ENCODE data around the gene ADAMTS2. TPM values are rescaled to one million over a fixed set of nuclear protein-coding genes. Genes with fewer than 3 reads are reported as not detected.

Gene ADAMTS2
- total RNA-seq, 1 donor from 2014 or later = 23.5 TPM

DNA sequence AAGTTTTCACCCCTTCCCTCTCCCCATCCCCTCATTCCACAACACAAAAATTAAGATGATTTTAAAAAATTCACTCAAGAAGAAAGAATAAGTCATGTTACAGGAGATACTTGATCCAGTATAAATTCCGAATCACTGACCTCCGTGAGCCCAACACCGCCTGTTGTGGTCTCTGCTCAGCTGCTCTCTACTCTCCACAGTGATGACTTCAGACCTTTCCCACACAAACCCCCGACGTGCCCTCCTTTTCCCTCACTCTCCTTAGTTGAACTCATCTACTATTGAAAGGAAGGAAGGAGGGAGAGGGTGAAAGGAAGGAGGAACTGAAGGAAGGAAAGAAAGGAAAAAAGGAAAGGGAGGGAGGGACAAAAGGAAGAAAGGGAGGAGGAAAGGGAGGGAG lies 230.0 kb downstream of the ADAMTS2 start:
- Mint-ChIP-seq H3K27ac (ENCODE audit: unreplicated experiment) (no peak overlapping the region), H3K4me1 (ENCODE audit: low read depth, unreplicated experiment) (no peaks in the 10 kb centered on the region), H3K9me3 (ENCODE audit: unreplicated experiment) (peaks cover 13% of the 10 kb centered on the region), H3K4me3 (ENCODE audit: unreplicated experiment) (no peak overlapping the region), H3K36me3 (ENCODE audit: unreplicated experiment) (peaks cover 31% of the 10 kb centered on the region), H3K27me3 (ENCODE audit: unreplicated experiment) (peaks cover 15% of the 10 kb centered on the region)
- TF ChIP-seq, protein P1, sequence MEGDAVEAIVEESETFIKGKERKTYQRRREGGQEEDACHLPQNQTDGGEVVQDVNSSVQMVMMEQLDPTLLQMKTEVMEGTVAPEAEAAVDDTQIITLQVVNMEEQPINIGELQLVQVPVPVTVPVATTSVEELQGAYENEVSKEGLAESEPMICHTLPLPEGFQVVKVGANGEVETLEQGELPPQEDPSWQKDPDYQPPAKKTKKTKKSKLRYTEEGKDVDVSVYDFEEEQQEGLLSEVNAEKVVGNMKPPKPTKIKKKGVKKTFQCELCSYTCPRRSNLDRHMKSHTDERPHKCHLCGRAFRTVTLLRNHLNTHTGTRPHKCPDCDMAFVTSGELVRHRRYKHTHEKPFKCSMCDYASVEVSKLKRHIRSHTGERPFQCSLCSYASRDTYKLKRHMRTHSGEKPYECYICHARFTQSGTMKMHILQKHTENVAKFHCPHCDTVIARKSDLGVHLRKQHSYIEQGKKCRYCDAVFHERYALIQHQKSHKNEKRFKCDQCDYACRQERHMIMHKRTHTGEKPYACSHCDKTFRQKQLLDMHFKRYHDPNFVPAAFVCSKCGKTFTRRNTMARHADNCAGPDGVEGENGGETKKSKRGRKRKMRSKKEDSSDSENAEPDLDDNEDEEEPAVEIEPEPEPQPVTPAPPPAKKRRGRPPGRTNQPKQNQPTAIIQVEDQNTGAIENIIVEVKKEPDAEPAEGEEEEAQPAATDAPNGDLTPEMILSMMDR (IDR thresholded peaks at IDR 0.05; ENCODE audit: partially characterized antibody, unreplicated experiment) = no peak
- DNase-seq = no peak

- TF ChIP-seq, protein P1 (IDR thresholded peaks at IDR 0.05; ENCODE audit: partially characterized antibody, unreplicated experiment) = no peak
- peaks cover 11% of the 10 kb centered on the region for H3K27me3 Mint-ChIP-seq (ENCODE audit: unreplicated experiment)
- H3K27ac Mint-ChIP-seq (ENCODE audit: unreplicated experiment) = no peak overlapping the region
- H3K4me1 Mint-ChIP-seq (ENCODE audit: low read depth, unreplicated experiment) = no peaks in the 10 kb centered on the region
- no peak overlapping the region for H3K4me3 Mint-ChIP-seq (ENCODE audit: unreplicated experiment)
- H3K9me3 Mint-ChIP-seq (ENCODE audit: unreplicated experiment) = peaks cover 11% of the 10 kb centered on the region
- H3K36me3 Mint-ChIP-seq (ENCODE audit: unreplicated experiment) = peaks cover 26% of the 10 kb centered on the region
- no peak for DNase-seq
These were observed 230.5 kb downstream of the ADAMTS2 start for GRCh38 chr5:179114756-179115155.

DNA sequence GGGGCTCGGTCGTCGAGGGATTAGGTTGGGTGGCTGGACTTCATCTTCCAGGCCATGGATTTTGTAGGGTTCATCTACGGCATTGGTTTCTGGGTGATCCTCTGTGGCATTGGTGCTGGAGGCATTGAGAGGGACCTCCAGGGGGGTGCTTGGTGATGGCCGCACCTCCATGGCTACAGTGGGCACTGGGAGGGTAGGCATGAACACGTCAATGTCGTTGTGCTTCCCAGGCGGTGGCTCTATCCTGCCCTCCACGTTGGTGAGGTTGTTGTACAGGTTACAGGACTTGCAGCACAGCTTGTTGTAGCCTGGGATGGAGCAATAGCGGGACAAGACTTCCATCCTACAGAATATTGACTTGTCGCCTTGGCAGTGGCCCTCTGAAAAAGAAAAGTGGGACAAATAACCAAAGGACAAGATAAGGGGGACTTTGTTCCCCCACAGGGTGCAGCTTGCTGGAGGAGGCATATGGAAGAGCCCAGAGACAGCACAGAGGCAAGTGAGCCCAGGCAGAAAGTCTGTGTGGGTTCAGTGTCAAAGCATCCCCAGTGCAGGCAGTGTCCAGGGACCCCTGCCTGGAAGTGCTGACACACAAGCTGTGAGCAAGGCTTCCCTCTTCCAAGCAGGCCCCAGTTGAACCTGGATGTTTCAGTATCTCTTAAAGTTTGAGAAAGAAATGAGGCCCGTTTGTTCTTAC lies 231.2 kb downstream of the ADAMTS2 start:
- H3K36me3 Mint-ChIP-seq (ENCODE audit: unreplicated experiment) = peaks cover 25% of the 10 kb centered on the region
- H3K27ac Mint-ChIP-seq (ENCODE audit: unreplicated experiment) = no peak overlapping the region
- no peaks in the 10 kb centered on the region for H3K4me1 Mint-ChIP-seq (ENCODE audit: low read depth, unreplicated experiment)
- TF ChIP-seq, protein P1 (IDR thresholded peaks at IDR 0.05; ENCODE audit: partially characterized antibody, unreplicated experiment) = no peak
- H3K9me3 Mint-ChIP-seq (ENCODE audit: unreplicated experiment) = peaks cover 14% of the 10 kb centered on the region
- no peak overlapping the region for H3K4me3 Mint-ChIP-seq (ENCODE audit: unreplicated experiment)
- no peak for DNase-seq
- peaks cover 11% of the 10 kb centered on the region for H3K27me3 Mint-ChIP-seq (ENCODE audit: unreplicated experiment)

- DNase-seq = no peak
- no peak overlapping the region for H3K4me3 Mint-ChIP-seq (ENCODE audit: unreplicated experiment)
- H3K27me3 Mint-ChIP-seq (ENCODE audit: unreplicated experiment) = peaks cover 11% of the 10 kb centered on the region
- TF ChIP-seq, protein P1 (IDR thresholded peaks at IDR 0.05; ENCODE audit: partially characterized antibody, unreplicated experiment) = no peak
- H3K9me3 Mint-ChIP-seq (ENCODE audit: unreplicated experiment) = peaks cover 14% of the 10 kb centered on the region
- H3K27ac Mint-ChIP-seq (ENCODE audit: unreplicated experiment) = no peak overlapping the region
- no peaks in the 10 kb centered on the region for H3K4me1 Mint-ChIP-seq (ENCODE audit: low read depth, unreplicated experiment)
- peaks cover 25% of the 10 kb centered on the region for H3K36me3 Mint-ChIP-seq (ENCODE audit: unreplicated experiment)
These were observed 232.1 kb downstream of the ADAMTS2 start for GRCh38 chr5:179113143-179113530.

DNA sequence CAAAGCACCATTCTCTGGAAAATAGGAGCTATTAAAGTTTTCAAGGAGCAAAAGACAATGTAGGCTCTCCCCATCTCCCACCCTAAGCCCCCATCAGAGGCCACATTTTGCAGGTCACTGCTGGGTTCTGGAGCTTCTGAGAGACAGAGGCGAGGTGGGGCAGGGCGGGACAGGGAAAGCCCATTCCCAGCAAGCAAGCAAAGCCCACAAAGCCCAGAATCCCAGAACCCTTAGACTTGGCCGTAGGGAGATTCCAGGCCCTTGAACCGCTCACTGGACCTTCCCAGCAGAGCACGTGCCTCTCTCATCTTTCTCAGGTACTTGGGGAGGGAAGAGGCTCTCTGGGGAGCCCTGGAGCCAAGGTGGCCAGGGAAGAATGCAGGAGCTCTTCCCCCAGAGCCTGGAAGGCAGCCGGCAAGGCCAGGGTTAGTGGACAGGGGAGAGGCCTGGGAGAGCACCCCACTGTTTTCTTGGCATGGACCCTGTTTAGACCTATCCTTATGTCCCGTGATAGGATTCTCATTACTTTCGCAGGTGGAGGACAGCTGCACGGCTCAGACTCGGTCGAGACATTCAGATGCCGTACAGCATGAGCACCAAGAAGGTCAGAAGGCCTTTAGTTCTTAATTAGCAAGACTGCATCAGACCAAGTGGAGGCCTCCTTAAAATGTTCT lies 232.7 kb downstream of the ADAMTS2 start:
- peaks cover 14% of the 10 kb centered on the region for H3K9me3 Mint-ChIP-seq (ENCODE audit: unreplicated experiment)

More for the DNA sequence above, 232.7 kb downstream of the ADAMTS2 start:
- no peaks in the 10 kb centered on the region for H3K4me1 Mint-ChIP-seq (ENCODE audit: low read depth, unreplicated experiment)
- H3K27ac Mint-ChIP-seq (ENCODE audit: unreplicated experiment) = no peak overlapping the region
- H3K27me3 Mint-ChIP-seq (ENCODE audit: unreplicated experiment) = peaks cover 11% of the 10 kb centered on the region
- peaks cover 29% of the 10 kb centered on the region for H3K36me3 Mint-ChIP-seq (ENCODE audit: unreplicated experiment)
- H3K4me3 Mint-ChIP-seq (ENCODE audit: unreplicated experiment) = no peak overlapping the region
- TF ChIP-seq, protein P1 (IDR thresholded peaks at IDR 0.05; ENCODE audit: partially characterized antibody, unreplicated experiment) = no peak
- no peak for DNase-seq

All from glutamatergic neuron (in vitro differentiated cells).